Measurements from ENCODE around the gene GOLGA5.
A peak's percentile ranks its signal among the peaks of the same experiment; 100 is the strongest.
"Not testable (repeated sequence)": the region's sequence is repeated elsewhere in the genome, so short reads cannot be mapped to it uniquely, and the experiment has no call there.

The GOLGA5 gene

GRCh38 chr14:92753250-92753649 lies 40.9 kb upstream of the GOLGA5 start:
- DNase-seq (ENCODE audit: low read depth) = no peak
- no peak overlapping the region for H3K4me3 ChIP-seq (ENCODE audit: low read depth, low read length)
- TF ChIP-seq, protein P1, sequence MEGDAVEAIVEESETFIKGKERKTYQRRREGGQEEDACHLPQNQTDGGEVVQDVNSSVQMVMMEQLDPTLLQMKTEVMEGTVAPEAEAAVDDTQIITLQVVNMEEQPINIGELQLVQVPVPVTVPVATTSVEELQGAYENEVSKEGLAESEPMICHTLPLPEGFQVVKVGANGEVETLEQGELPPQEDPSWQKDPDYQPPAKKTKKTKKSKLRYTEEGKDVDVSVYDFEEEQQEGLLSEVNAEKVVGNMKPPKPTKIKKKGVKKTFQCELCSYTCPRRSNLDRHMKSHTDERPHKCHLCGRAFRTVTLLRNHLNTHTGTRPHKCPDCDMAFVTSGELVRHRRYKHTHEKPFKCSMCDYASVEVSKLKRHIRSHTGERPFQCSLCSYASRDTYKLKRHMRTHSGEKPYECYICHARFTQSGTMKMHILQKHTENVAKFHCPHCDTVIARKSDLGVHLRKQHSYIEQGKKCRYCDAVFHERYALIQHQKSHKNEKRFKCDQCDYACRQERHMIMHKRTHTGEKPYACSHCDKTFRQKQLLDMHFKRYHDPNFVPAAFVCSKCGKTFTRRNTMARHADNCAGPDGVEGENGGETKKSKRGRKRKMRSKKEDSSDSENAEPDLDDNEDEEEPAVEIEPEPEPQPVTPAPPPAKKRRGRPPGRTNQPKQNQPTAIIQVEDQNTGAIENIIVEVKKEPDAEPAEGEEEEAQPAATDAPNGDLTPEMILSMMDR (IDR thresholded peaks at IDR 0.05; ENCODE audit: insufficient read depth, low read depth, low read length, missing control alignments) = no peak

DNA sequence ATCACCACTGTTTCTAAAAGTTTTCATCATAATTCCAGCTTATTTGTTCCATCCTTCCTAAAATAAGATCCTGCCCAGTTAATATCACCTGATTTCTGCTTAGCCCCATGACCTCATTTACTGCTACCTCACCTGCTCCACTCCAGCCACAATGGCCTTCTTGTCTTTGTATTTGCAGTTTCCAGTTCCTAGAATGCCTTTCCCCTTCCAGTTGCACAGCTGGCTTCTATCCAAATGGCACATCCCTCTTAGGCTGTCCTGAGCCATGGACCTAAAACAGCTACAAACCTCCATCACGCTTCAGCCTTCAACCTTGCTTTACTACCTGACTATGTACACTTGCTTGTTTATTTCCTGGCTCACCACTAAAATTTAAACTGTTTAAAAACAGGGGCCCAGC lies 39.1 kb upstream of the GOLGA5 start:
- no peak for DNase-seq (ENCODE audit: low read depth)
- TF ChIP-seq, protein P1 (IDR thresholded peaks at IDR 0.05; ENCODE audit: insufficient read depth, low read depth, low read length, missing control alignments) = no peak

DNA sequence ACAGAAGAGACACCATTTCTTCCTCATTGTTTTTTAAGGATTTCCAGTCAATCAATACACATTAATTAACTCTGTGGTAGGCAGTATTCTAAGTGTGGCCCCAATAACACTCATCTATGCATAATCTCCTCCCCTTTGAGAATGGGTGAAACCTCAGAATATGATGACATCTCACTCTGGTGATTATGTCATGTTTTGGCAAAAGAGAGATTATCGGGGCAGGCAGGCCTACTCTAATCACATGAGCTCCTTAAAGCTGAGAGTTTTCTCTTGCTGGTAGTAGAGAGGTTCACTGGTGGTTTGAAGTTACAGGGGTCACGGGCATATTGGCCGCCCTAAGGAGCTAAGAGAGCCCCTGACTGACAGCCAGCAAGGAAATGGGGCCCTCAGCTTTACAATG lies 38.6 kb upstream of the GOLGA5 start:
- no peak for DNase-seq (ENCODE audit: low read depth)
- no peak overlapping the region for H3K4me3 ChIP-seq (ENCODE audit: low read depth, low read length)
- TF ChIP-seq, protein P1 (IDR thresholded peaks at IDR 0.05; ENCODE audit: insufficient read depth, low read depth, low read length, missing control alignments) = no peak

More for the DNA sequence above, 39.1 kb upstream of the GOLGA5 start:
- no peak overlapping the region for H3K4me3 ChIP-seq (ENCODE audit: low read depth, low read length)

DNA sequence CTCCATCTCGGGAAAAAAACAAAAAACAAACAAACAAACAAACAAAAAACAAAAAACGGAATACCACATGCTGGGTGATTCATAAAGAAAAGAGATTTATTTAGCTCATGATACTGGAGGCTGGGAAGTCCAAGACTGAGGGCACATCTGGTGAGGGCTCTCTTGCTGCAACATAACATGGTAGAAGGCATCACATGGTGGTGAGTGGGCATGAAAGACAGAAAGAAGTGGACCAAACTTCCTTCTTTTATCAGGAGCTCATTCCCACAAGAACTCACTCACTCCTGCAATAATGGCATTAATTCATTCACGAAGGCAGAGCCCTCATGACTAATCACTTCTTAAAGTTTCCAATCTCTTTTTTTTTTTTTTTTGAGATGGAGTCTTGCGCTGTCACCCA lies 37.7 kb upstream of the GOLGA5 start:
- DNase-seq (ENCODE audit: low read depth) = no peak
- H3K4me3 ChIP-seq (ENCODE audit: low read depth, low read length) = no peak overlapping the region
- TF ChIP-seq, protein P1 (IDR thresholded peaks at IDR 0.05; ENCODE audit: insufficient read depth, low read depth, low read length, missing control alignments) = no peak

DNA sequence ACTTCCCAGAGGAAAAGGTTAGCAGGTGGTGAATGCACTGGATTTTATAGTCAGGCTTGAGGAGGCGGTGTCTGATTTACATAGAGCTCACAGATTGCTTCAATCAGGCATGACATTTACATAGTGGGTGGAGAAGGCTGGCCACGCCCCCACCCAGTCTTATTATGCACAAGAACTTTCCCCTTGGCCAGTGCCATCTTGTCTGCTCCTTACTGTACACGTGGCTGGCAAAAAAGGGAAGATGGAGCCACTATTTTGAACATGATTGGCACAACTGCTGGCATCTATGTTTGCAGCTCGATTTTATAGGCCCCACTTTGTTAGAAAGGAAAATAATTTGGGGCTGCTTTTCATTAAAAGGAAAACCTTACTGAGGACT lies 34.8 kb upstream of the GOLGA5 start:
- no peak overlapping the region for H3K4me3 ChIP-seq (ENCODE audit: low read depth, low read length)
- TF ChIP-seq, protein P1 (IDR thresholded peaks at IDR 0.05; ENCODE audit: insufficient read depth, low read depth, low read length, missing control alignments) = no peak
- DNase-seq (ENCODE audit: low read depth) = peak; percentile 78

GRCh38 chr14:92759679-92760523 lies 34.2 kb upstream of the GOLGA5 start:
- peak overlapping the region; percentile 3; the same call in 1 of the 2 replicates for H3K4me3 ChIP-seq (ENCODE audit: low read depth, low read length)
- TF ChIP-seq, protein P1 (IDR thresholded peaks at IDR 0.05; ENCODE audit: insufficient read depth, low read depth, low read length, missing control alignments) = no peak
- DNase-seq (ENCODE audit: low read depth) = peak; percentile 74

DNA sequence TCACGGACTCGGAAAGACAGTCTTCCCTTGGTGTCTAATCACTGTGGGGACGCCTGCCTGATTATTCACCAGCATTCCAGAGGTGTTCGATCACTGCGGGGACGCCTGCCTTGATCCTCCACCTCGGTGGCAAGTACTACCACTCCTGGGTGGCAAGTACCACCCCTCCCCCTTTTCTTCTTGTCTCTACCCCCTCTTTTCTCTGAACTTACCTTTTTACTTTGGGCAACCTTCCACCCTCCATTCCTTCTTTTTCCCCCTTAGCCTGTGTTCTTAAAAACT lies 33.6 kb upstream of the GOLGA5 start:
- no peak overlapping the region for H3K4me3 ChIP-seq (ENCODE audit: low read depth, low read length)
- no peak for DNase-seq (ENCODE audit: low read depth)
- TF ChIP-seq, protein P1 (IDR thresholded peaks at IDR 0.05; ENCODE audit: insufficient read depth, low read depth, low read length, missing control alignments) = no peak

DNA sequence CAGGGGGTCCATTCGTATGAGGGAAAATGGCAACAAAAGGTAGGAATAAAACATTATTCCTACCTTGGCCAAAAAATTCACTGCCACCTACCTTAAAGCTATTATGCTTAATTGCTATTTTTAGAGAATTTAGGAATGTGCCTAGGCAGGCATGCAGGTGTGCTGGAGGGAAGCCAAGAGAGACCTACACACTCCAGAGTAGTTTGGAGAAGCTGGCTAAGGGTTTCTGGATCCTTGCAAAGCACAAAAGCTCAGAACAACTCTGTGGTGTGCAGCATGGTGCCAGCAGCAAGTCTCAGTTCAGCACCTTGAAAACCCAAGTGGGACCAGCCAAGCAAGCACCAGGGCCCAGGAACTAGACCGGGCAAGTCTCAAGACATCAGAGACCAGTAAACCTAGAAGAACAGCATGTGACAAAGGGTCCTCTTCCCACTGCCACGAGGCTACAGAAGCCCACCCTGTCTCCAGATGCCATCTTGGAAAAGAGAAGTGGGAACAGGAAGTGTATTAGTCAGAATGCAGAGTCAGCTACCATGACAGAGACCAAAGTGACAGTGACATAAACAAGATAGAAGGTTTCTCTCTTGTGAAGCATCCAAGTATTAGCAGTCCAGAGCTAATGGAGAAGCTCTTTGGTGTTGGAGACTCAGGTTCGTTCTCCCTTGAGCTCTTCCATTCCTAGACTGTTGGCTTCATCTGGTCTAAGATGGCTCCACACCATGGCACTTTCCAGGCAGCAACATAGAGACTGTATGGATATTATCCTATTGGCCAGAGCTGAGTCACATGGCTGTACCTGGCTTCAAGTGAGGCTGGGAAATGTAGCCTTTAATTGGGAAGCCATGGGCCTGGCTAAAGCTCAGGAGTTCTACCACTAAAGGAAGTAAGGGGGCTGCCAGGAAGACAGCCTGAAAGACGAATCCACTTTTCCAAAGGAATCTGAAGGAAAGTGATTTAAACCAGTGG lies 30.2 kb upstream of the GOLGA5 start:
- not testable (repeated sequence) for H3K4me3 ChIP-seq (ENCODE audit: low read depth, low read length); DNase-seq (ENCODE audit: low read depth)

DNA sequence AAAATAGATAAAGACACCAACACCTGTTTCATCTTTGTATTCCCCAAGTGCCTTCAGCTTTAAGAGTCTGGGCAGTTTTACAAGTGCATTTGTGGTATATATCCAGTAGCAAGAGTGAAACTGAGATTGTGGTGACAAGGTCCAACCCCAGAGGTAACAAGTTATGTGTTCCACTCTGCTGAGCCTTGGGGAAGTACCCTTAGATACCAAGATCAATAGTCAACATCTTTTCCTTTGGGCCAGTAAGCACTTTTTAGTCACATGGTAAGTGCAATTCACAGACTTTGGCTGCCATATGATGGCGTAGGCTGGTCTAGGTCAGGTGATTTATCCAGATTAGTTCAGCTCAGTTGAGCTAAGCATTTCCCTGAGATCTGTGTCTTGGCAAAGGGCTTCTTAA lies 25.9 kb upstream of the GOLGA5 start:
- DNase-seq (ENCODE audit: low read depth) = peak; percentile 94
- H3K4me3 ChIP-seq (ENCODE audit: low read depth, low read length) = not testable (repeated sequence)

All from GM12865 (cell line).